Activated T-helper 1 cell treated with anti-CD3 and anti-CD28 coated beads, Interleukin-12 subunit alpha, Interleukin-12 subunit beta, Interleukin-2, Interleukin-4 antibody, amounts not matched to agents 30 ng/mL and 10 ng/mL and 1 ng/mL, durations not matched to agents 14 hours and 24 hours and 36 hours (primary cell): ENCODE data around the gene NFE2L2. TPM values are rescaled to one million over a fixed set of nuclear protein-coding genes. Genes with fewer than 3 reads are reported as not detected.
"Not testable (repeated sequence)": the region's sequence is repeated elsewhere in the genome, so short reads cannot be mapped to it uniquely, and the experiment has no call there.

Source experiments
- DNase-seq: peaks from one replicate; pipeline ENCODE4 v3.0.0; 2021; ENCODE audit warnings: low spot score
- H3K27ac Mint-ChIP-seq: one replicate; pipeline ENCODE4 v1.8.0; 2021; ENCODE audit warnings: mild to moderate bottlenecking, mixed read lengths
- H3K27me3 Mint-ChIP-seq: one replicate; pipeline ENCODE4 v1.8.0; 2022; ENCODE audit warnings: mild to moderate bottlenecking, moderate library complexity, mixed read lengths; ENCODE audit not compliant: insufficient read depth
- H3K36me3 Mint-ChIP-seq: one replicate; pipeline ENCODE4 v1.8.0; 2021; ENCODE audit warnings: low read depth, mixed read lengths
- H3K4me1 Mint-ChIP-seq: one replicate; pipeline ENCODE4 v1.8.0; 2021; ENCODE audit warnings: low read depth, mixed read lengths
- H3K4me3 Mint-ChIP-seq: one replicate; pipeline ENCODE4 v1.8.0; 2021; ENCODE audit warnings: mild to moderate bottlenecking, moderate library complexity, mixed read lengths
- H3K9me3 Mint-ChIP-seq: one replicate; pipeline ENCODE4 v1.8.0; 2021; ENCODE audit warnings: mixed read lengths
- intact Hi-C: fragments of 100-400 bp; cut with micrococcal nuclease; formaldehyde crosslinking; loops from one replicate; pipeline ENCODE4 v1.15.1; 2024
- total RNA-seq: library from RNA; stranded (reverse); gene quantifications from 2 replicates; pipeline ENCODE4 v1.2.3, GENCODE V29; 2022

Gene NFE2L2
- total RNA-seq, 1 donor from 2014 or later, result 68.2 TPM

DNA sequence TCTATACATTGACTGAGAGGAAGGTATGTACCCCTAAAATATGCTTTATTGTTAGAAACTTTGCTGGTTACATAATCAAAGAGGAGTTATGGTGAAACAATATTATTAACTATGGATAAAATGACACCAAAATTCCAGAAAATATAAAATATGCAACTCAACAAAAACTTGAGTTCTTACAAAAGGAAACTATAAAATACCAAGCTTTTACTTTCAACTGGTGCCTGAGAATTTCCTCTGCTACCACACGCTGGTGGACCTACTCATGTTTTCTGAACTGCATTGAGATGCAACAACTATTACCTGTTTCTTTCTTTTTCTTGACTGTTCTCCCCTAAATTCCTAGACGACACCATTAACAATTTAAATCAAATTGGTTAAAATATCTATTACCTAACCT is 8.2 kb upstream of the NFE2L2 start:
- H3K4me1 Mint-ChIP-seq, result peaks cover 46% of the 10 kb centered on the region
- no peak for DNase-seq
- H3K9me3 Mint-ChIP-seq, result peaks cover under 1% of the 10 kb centered on the region
- intact Hi-C loops, result no loop called here
- no peak overlapping the region for H3K4me3 Mint-ChIP-seq
- H3K27me3 Mint-ChIP-seq, result no peaks in the 10 kb centered on the region
- peaks cover 3% of the 10 kb centered on the region for H3K36me3 Mint-ChIP-seq
- H3K27ac Mint-ChIP-seq, result no peak overlapping the region

- Mint-ChIP-seq H3K4me3 (no peak overlapping the region), H3K27ac (peak overlapping the region; percentile 18), H3K9me3 (peaks cover 4% of the 10 kb centered on the region), H3K27me3 (no peaks in the 10 kb centered on the region), H3K4me1 (peaks cover 52% of the 10 kb centered on the region), H3K36me3 (peaks cover 3% of the 10 kb centered on the region)
- intact Hi-C loops, result no loop called here
- DNase-seq, result no peak
These were observed 7.6 kb upstream of the NFE2L2 start for GRCh38 chr2:177271981-177272666.

DNA sequence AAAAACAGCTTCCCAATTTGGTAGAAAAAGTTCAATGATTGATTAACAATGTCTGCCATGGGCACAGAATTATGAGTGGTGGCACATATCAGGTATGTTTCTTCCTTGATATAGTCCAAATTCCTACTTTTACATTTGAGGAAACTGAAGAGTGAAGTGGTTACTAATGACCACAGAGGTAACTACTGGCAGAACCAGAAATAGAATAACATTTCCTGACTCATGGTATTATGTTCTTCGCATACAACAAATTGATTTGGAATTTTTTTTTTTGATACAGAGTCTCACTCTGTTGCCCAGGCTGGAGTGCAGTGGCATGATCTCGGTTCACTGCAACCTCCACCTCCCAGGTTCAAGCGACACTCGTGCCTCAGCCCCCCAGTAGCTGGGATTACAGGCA is 6.0 kb upstream of the NFE2L2 start:
- intact Hi-C loops, result no loop called here

GRCh38 chr2:177268901-177269300 is 4.4 kb upstream of the NFE2L2 start:
- Mint-ChIP-seq H3K4me1 (peaks cover 74% of the 10 kb centered on the region), H3K27me3 (no peaks in the 10 kb centered on the region), H3K4me3 (no peak overlapping the region), H3K27ac (no peak overlapping the region), H3K36me3 (peaks cover 3% of the 10 kb centered on the region), H3K9me3 (peaks cover 4% of the 10 kb centered on the region)
- intact Hi-C loops, result loop anchor here (5.0 to 10.0 kb wide), 2 partner anchors 337 to 456 kb away; no protein-coding TSS in a partner anchor
- no peak for DNase-seq

More for the DNA sequence above, 6.0 kb upstream of the NFE2L2 start:
- Mint-ChIP-seq H3K4me1 (peaks cover 68% of the 10 kb centered on the region), H3K4me3 (no peak overlapping the region), H3K36me3 (peaks cover 3% of the 10 kb centered on the region), H3K9me3 (peaks cover 4% of the 10 kb centered on the region), H3K27ac (no peak overlapping the region), H3K27me3 (no peaks in the 10 kb centered on the region)
- DNase-seq, result no peak

- H3K27ac Mint-ChIP-seq, result no peak overlapping the region
- peaks cover 4% of the 10 kb centered on the region for H3K36me3 Mint-ChIP-seq
- no peaks in the 10 kb centered on the region for H3K27me3 Mint-ChIP-seq
- H3K4me3 Mint-ChIP-seq, result no peak overlapping the region
- intact Hi-C loops, result loop anchor here (5.0 to 10.0 kb wide), 2 partner anchors 336 to 456 kb away; no protein-coding TSS in a partner anchor
- no peak for DNase-seq
- H3K4me1 Mint-ChIP-seq, result peaks cover 69% of the 10 kb centered on the region
- H3K9me3 Mint-ChIP-seq, result peaks cover 4% of the 10 kb centered on the region
These were observed 3.8 kb upstream of the NFE2L2 start for GRCh38 chr2:177268187-177268871.

DNA sequence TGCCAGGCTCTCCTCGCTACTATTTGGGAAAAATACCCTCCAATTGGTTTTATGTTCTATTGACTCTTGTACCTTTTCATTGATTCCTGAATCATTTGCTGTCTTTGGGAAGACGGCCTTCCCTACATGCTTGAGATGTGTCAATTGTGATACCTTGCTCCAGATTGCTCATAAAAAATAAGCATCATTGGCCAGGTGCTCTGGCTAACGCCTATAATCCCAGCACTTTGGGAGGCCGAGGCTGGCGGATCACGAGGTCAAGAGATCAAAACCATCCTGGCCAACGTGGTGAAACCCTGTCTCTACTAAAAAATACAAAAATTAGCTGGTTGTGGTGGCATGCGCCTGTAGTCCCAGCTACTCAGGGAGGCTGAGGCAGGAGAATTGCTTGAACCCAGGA is 2.4 kb upstream of the NFE2L2 start:
- H3K4me1 Mint-ChIP-seq, result peaks cover 63% of the 10 kb centered on the region
- intact Hi-C loops, result loop anchor here (5.0 to 10.0 kb wide), 2 partner anchors 335 to 458 kb away; no protein-coding TSS in a partner anchor
- peaks cover 15% of the 10 kb centered on the region for H3K36me3 Mint-ChIP-seq
- not testable (repeated sequence) for H3K27me3 Mint-ChIP-seq, DNase-seq, H3K9me3 Mint-ChIP-seq
- H3K27ac Mint-ChIP-seq, result peak overlapping the region; percentile 29
- H3K4me3 Mint-ChIP-seq, result peak overlapping the region; percentile 93

DNA sequence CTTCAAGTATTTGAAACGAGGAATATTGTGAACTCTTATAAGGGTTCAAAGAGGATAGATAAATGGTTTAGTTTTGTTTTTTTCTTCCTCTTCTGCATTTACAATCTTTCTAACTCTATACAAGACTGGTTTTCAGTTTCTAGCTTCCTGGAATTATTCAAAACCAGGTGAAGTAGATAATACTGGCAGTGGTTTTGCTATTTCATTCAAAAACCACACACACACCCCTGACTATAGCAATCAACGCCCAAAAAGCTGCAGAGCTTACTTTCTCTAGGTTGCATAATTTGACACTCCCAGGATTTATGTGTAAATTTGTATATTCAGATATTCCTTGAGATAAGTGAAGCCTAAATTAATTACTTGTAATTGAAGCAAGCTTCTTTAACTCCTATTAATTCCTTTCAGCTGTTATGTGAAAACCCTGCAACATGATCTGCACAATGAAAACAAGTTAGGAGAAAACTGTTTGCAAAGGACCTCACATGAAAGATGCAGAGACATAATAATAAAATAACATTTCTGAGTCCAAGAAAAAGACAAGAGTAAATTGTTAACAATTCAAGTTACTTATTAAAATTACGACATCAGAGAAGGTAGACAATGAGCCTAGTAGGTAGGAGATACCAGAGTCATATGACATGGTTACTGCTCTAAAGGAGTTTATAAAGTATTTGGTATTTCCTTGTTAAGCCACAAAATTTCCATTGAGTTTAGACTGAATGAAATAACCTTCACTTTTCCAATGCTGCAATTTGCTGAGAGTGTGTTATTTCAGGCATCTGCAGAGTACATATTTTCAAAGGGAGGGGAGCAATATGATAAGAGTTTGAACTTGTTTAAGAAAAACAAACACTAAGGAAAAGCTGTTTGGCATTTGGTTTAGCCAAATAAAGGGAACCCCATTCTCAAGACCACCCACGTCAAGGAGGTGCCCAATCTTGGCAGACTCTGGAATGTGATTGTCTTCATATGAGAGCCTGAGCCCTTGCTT is 1.6 kb upstream of the NFE2L2 start:
- H3K27me3 Mint-ChIP-seq, result no peaks in the 10 kb centered on the region
- peak overlapping the region; percentile 93 for H3K4me3 Mint-ChIP-seq
- peaks cover 18% of the 10 kb centered on the region for H3K36me3 Mint-ChIP-seq
- intact Hi-C loops, result loop anchor here (1.0 to 10.0 kb wide), 4 partner anchors 24 to 459 kb away; no protein-coding TSS in a partner anchor
- peaks cover 70% of the 10 kb centered on the region for H3K4me1 Mint-ChIP-seq
- H3K9me3 Mint-ChIP-seq, result peaks cover 4% of the 10 kb centered on the region
- no peak for DNase-seq
- H3K27ac Mint-ChIP-seq, result peak overlapping the region; percentile 99

- H3K27me3 Mint-ChIP-seq, result no peaks in the 10 kb centered on the region
- H3K36me3 Mint-ChIP-seq, result peaks cover 21% of the 10 kb centered on the region
- intact Hi-C loops, result loop anchor here (1.0 to 10.0 kb wide), 3 partner anchors 267 to 461 kb away; no protein-coding TSS in a partner anchor
- no peak for DNase-seq
- H3K9me3 Mint-ChIP-seq, result peaks cover 4% of the 10 kb centered on the region
- peaks cover 66% of the 10 kb centered on the region for H3K4me1 Mint-ChIP-seq
- H3K27ac Mint-ChIP-seq, result peak overlapping the region; percentile 12
- H3K4me3 Mint-ChIP-seq, result peak overlapping the region; percentile 93
These were observed 276 bp downstream of the NFE2L2 start for GRCh38 chr2:177264209-177264692.

DNA sequence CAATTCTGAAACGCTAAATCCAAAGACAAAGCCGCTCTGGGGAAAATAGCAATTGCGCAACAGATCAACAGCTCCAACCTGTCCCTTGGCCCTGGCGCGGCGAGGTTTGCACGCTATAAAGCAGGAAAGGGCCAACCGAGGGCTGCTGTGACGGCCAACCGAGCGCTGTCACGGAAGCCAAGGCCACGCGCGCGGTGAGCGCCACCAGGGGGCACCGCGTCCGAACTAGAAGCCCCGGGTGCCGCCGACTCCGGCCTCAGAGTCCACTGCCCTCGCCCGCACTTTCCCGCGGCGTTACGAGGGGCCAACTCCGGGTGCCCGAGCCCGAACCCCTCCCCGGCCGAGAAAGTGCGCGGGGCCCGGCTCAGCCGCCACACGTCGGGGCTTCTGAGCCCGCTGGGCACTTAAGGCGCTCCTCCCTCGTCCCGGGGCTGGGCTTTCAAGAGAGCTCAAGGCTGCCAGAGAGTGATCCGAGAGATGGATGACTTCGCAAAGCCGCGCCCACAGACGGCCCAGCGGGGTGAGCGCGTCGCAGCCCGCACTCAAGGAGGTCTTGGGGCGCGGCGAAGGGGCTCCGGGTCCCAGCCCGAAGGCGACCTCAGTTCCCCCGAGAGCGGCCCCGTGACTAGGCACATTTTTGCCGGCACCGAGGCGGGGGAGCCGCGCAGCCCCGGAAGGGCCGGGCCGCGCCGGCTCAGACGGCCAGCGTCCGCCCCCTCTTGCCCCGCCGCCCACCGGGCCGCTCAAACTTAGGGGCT is 897 bp downstream of the NFE2L2 start:
- H3K4me1 Mint-ChIP-seq, result peaks cover 68% of the 10 kb centered on the region
- intact Hi-C loops, result loop anchor here (1.0 to 10.0 kb wide), 11 partner anchors 23 to 461 kb away; partner anchors contain the start of gene AGPS
- peak overlapping the region; percentile 98 for H3K27ac Mint-ChIP-seq
- peaks cover 24% of the 10 kb centered on the region for H3K36me3 Mint-ChIP-seq
- H3K9me3 Mint-ChIP-seq, result peaks cover 4% of the 10 kb centered on the region
- peak overlapping the region; percentile 93 for H3K4me3 Mint-ChIP-seq
- H3K27me3 Mint-ChIP-seq, result no peaks in the 10 kb centered on the region
- peak; percentile 92 for DNase-seq

GRCh38 chr2:177262958-177263450 is 1.5 kb downstream of the NFE2L2 start:
- Mint-ChIP-seq H3K9me3 (peaks cover 9% of the 10 kb centered on the region), H3K36me3 (peaks cover 28% of the 10 kb centered on the region), H3K27ac (peak overlapping the region; percentile 98), H3K4me1 (peaks cover 68% of the 10 kb centered on the region), H3K27me3 (no peaks in the 10 kb centered on the region), H3K4me3 (peak overlapping the region; percentile 93)
- DNase-seq, result no peak
- intact Hi-C loops, result loop anchor here (1.0 to 10.0 kb wide), 11 partner anchors 10 to 462 kb away; partner anchors contain the start of gene AGPS

GRCh38 chr2:177262092-177262491 is 2.4 kb downstream of the NFE2L2 start:
- H3K27me3 Mint-ChIP-seq, result no peaks in the 10 kb centered on the region
- no peak for DNase-seq
- intact Hi-C loops, result loop anchor here (1.0 to 10.0 kb wide), 5 partner anchors 9 to 463 kb away; partner anchors contain the start of gene AGPS
- H3K4me3 Mint-ChIP-seq, result peak overlapping the region; percentile 93
- peak overlapping the region; percentile 98 for H3K27ac Mint-ChIP-seq
- H3K4me1 Mint-ChIP-seq, result peaks cover 68% of the 10 kb centered on the region
- peaks cover 33% of the 10 kb centered on the region for H3K36me3 Mint-ChIP-seq
- H3K9me3 Mint-ChIP-seq, result peaks cover 4% of the 10 kb centered on the region
